Measurements from ENCODE around the gene OXNAD1.

The OXNAD1 gene

DNA sequence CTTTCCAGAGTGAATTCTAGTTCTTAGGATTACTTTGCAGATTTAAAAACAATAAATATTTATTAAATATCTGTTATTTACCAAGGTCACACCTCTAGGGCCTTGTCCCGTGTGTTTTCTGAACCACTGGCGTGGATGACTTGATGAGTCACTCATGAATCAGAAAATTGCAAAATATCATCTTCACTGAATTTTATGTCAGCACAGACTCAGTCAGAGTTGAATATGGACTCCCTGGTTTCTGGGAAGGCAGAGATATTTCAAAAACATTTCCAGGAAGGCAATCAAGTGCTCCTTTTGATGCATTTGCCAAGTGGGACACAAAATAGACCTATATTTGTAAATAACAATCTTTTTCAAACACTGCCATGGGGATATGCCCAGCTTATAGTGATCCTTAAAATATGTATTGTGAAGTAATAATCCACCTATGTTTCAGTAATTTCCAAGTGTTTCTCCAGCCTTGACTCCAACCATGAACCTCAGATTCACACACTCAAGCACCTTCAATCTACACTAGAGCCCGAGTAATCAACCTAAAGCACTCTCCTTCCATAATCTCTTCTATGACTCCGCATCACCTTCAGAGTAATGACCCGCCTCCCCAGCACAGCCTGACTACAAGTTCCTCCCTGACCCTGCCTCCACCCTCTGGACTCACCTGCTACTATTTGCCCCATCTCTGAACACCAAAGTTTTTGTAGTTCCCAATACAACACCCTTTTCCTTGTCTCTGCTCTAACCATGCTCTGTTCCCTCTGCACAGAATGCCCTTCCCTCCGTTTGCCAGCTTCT is 24.6 kb upstream of the OXNAD1 start:
- H3K27ac ChIP-seq = no peak overlapping the region
- H3K27me3 ChIP-seq = no peaks in the 10 kb centered on the region
- peaks cover 7 to 20% of the 10 kb centered on the region in 2 experiments for H3K4me1 ChIP-seq (ENCODE audit: control insufficient read depth in 1 of 2, insufficient read depth in 1 of 2, low read depth in 1 of 2, low read length in 1 of 2)
- H3K9me3 ChIP-seq = no peaks in the 10 kb centered on the region
- H3K36me3 ChIP-seq = no peaks in the 10 kb centered on the region
- TF ChIP-seq, protein P1, sequence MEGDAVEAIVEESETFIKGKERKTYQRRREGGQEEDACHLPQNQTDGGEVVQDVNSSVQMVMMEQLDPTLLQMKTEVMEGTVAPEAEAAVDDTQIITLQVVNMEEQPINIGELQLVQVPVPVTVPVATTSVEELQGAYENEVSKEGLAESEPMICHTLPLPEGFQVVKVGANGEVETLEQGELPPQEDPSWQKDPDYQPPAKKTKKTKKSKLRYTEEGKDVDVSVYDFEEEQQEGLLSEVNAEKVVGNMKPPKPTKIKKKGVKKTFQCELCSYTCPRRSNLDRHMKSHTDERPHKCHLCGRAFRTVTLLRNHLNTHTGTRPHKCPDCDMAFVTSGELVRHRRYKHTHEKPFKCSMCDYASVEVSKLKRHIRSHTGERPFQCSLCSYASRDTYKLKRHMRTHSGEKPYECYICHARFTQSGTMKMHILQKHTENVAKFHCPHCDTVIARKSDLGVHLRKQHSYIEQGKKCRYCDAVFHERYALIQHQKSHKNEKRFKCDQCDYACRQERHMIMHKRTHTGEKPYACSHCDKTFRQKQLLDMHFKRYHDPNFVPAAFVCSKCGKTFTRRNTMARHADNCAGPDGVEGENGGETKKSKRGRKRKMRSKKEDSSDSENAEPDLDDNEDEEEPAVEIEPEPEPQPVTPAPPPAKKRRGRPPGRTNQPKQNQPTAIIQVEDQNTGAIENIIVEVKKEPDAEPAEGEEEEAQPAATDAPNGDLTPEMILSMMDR (IDR thresholded peaks at IDR 0.05) = no peak
- no peak overlapping the region for H3K4me3 ChIP-seq (ENCODE audit: low read depth in 1 of 2, low read length in 1 of 2)

GRCh38 chr3:16241225-16241624 is 23.8 kb upstream of the OXNAD1 start:
- Histone ChIP-seq H3K27me3 (no peaks in the 10 kb centered on the region), H3K4me1 (ENCODE audit: control insufficient read depth in 1 of 2, insufficient read depth in 1 of 2, low read depth in 1 of 2, low read length in 1 of 2) (peaks cover 7 to 18% of the 10 kb centered on the region in 2 experiments), H3K9me3 (no peaks in the 10 kb centered on the region), H3K27ac (no peak overlapping the region), H3K4me3 (ENCODE audit: low read depth in 1 of 2, low read length in 1 of 2) (no peak overlapping the region), H3K36me3 (no peaks in the 10 kb centered on the region)
- TF ChIP-seq, protein P1 (IDR thresholded peaks at IDR 0.05) = no peak

DNA sequence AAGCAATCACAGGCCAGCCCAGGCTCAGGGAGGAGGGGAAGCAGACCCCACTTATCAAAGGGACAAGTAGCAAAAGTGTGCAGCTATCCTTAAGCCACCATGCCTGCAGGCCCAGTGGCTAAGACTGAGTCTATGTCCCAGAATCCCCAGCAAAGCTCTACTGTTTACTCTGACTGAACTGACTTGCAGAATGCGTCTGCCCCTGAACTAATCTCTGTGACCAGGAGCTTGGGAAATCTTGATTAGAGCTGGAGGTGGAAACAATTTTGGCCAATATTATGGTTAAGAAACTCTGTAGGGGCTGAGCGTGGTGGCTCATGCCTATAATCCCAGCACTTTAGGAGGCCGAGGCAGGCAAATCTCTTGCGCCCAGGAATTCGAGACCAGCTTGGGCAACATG is 22.8 kb upstream of the OXNAD1 start:
- H3K4me3 ChIP-seq (ENCODE audit: low read depth in 1 of 2, low read length in 1 of 2) = no peak overlapping the region
- no peaks in the 10 kb centered on the region for H3K9me3 ChIP-seq
- H3K27me3 ChIP-seq = no peaks in the 10 kb centered on the region
- H3K4me1 ChIP-seq (ENCODE audit: control insufficient read depth in 1 of 2, insufficient read depth in 1 of 2, low read depth in 1 of 2, low read length in 1 of 2) = peaks cover 5 to 12% of the 10 kb centered on the region in 2 experiments
- H3K36me3 ChIP-seq = no peaks in the 10 kb centered on the region
- no peak overlapping the region for H3K27ac ChIP-seq
- TF ChIP-seq, protein P1 (IDR thresholded peaks at IDR 0.05) = no peak

GRCh38 chr3:16243706-16244490 is 21.1 kb upstream of the OXNAD1 start:
- H3K27me3 ChIP-seq = no peaks in the 10 kb centered on the region
- TF ChIP-seq, protein P1 (IDR thresholded peaks at IDR 0.05) = no peak
- no peaks in the 10 kb centered on the region for H3K9me3 ChIP-seq
- peaks cover 9 to 15% of the 10 kb centered on the region in 2 experiments for H3K4me1 ChIP-seq (ENCODE audit: control insufficient read depth in 1 of 2, insufficient read depth in 1 of 2, low read depth in 1 of 2, low read length in 1 of 2)
- H3K4me3 ChIP-seq (ENCODE audit: low read depth in 1 of 2, low read length in 1 of 2) = no peak overlapping the region
- no peak overlapping the region for H3K27ac ChIP-seq
- H3K36me3 ChIP-seq = no peaks in the 10 kb centered on the region

GRCh38 chr3:16245609-16246008 is 19.4 kb upstream of the OXNAD1 start:
- Histone ChIP-seq H3K4me3 (ENCODE audit: low read depth in 1 of 2, low read length in 1 of 2) (no peak overlapping the region), H3K27ac (no peak overlapping the region), H3K4me1 (ENCODE audit: control insufficient read depth in 1 of 2, insufficient read depth in 1 of 2, low read depth in 1 of 2, low read length in 1 of 2) (peaks cover 6% of the 10 kb centered on the region in 2 experiments), H3K36me3 (no peaks in the 10 kb centered on the region), H3K9me3 (no peaks in the 10 kb centered on the region), H3K27me3 (no peaks in the 10 kb centered on the region)
- TF ChIP-seq, protein P1 (IDR thresholded peaks at IDR 0.05) = no peak
